ENCODE measurements around the gene EFHD2. TPM values are rescaled to one million over a fixed set of nuclear protein-coding genes. Genes with fewer than 3 reads are reported as not detected.
A peak's percentile ranks its signal among the peaks of the same experiment; 100 is the strongest.
"Not testable (repeated sequence)": the region's sequence is repeated elsewhere in the genome, so short reads cannot be mapped to it uniquely, and the experiment has no call there.

EFHD2 gene
- total RNA-seq, 1 experiment from 2014 or later: 69.7 TPM

DNA sequence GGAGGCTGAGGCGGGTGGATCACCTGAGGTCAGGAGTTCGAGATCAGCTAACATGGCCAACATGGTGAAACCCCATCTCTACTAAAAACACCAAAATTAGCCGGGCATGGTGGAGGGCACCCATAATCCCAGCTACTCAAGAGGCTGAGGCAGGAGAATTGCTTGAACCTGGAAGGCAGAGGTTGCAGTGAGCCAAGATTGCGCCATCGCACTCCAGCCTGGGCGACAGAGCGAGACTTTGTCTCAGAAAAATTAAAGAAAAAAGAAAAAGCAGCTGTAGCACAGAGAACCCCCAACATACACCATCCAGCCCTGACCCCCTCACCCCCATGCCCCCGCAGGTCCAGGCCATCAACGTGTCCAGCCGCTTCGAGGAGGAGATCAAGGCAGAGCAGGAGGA is 18.6 kb downstream of the EFHD2 start:
- DNase-seq (ENCODE audit: low read depth, low spot score); intact Hi-C loops (cut with micrococcal nuclease); H3K9me2 ChIP-seq (ENCODE audit: insufficient read depth); RAD21 ChIA-PET (ENCODE audit: low non-redundant PET in 1 of 2, low total read pairs in 2 of 2, uncharacterized antibody in 2 of 2, unreplicated experiment in 2 of 2); BruUV-seq (replicated peaks); H3K9me3 ChIP-seq (ENCODE audit: control insufficient read depth in 1 of 2, insufficient read depth in 1 of 2, low read depth in 1 of 2, low read length in 2 of 2); ATAC-seq; H3K4me2 ChIP-seq (ENCODE audit: low read length); H4K20me1 ChIP-seq (ENCODE audit: insufficient read depth); H3K27me3 ChIP-seq (ENCODE audit: insufficient read depth, low read length); H2AFZ ChIP-seq (ENCODE audit: low read depth, low read length, poor library complexity, severe bottlenecking); H3K36me3 ChIP-seq (ENCODE audit: control insufficient read depth in 1 of 2, insufficient read depth in 2 of 2, low read length in 2 of 2); POLR2A ChIA-PET; H3K27ac ChIP-seq (ENCODE audit: low read depth, low read length); H3K4me3 ChIP-seq (replicated peaks in 1 of 2; ENCODE audit: low read depth in 1 of 2, low read length in 2 of 2); H3K9ac ChIP-seq (ENCODE audit: low read length): not testable (repeated sequence)
- H3K4me1 ChIP-seq (ENCODE audit: control insufficient read depth in 1 of 2, insufficient read depth in 2 of 2, low read length in 2 of 2): peaks cover 7 to 72% of the 10 kb centered on the region in 2 experiments; a peak in 3 of 4 replicates
- CTCF ChIA-PET: interaction anchor here (1.3 kb wide), 1 partner anchor 104 kb away, joined by 3 read pairs; no protein-coding TSS in a partner anchor
- peaks cover 18% of the 10 kb centered on the region for H3K79me2 ChIP-seq (ENCODE audit: insufficient read depth, low read length)

GRCh38 chr1:15428815-15429435 is 19.2 kb downstream of the EFHD2 start:
- Histone ChIP-seq H3K27me3 (ENCODE audit: insufficient read depth, low read length) (no peaks in the 10 kb centered on the region), H3K36me3 (ENCODE audit: control insufficient read depth in 1 of 2, insufficient read depth in 2 of 2, low read length in 2 of 2) (peaks cover 0 to 5% of the 10 kb centered on the region in 2 experiments; a peak in 1 of 4 replicates), H3K9ac (ENCODE audit: low read length) (no peak overlapping the region), H3K4me1 (ENCODE audit: control insufficient read depth in 1 of 2, insufficient read depth in 2 of 2, low read length in 2 of 2) (peaks cover 7 to 69% of the 10 kb centered on the region in 2 experiments; a peak in 3 of 4 replicates), H3K79me2 (ENCODE audit: insufficient read depth, low read length) (peaks cover 11% of the 10 kb centered on the region), H3K4me3 (replicated peaks in 1 of 2; ENCODE audit: low read depth in 1 of 2, low read length in 2 of 2) (no peak overlapping the region), H3K4me2 (ENCODE audit: low read length) (no peak overlapping the region), H3K27ac (ENCODE audit: low read depth, low read length) (no peak overlapping the region), H3K9me2 (ENCODE audit: insufficient read depth) (no peaks in the 10 kb centered on the region), H4K20me1 (ENCODE audit: insufficient read depth) (peaks cover 5% of the 10 kb centered on the region; the same call in 1 of the 2 replicates), H2AFZ (ENCODE audit: low read depth, low read length, poor library complexity, severe bottlenecking) (no peak overlapping the region), H3K9me3 (ENCODE audit: control insufficient read depth in 1 of 2, insufficient read depth in 1 of 2, low read depth in 1 of 2, low read length in 2 of 2) (no peaks in the 10 kb centered on the region)
- ATAC-seq: no peak
- ChIA-PET CTCF (no interaction called here), RAD21 (ENCODE audit: low non-redundant PET in 1 of 2, low total read pairs in 2 of 2, uncharacterized antibody in 2 of 2, unreplicated experiment in 2 of 2) (no interaction called here), POLR2A (no interaction called here)
- intact Hi-C loops (cut with micrococcal nuclease): no loop called here
- DNase-seq (ENCODE audit: low read depth, low spot score): no peak
- TSS peak; percentile 19 for BruUV-seq (replicated peaks)
- TF ChIP-seq, protein P1, sequence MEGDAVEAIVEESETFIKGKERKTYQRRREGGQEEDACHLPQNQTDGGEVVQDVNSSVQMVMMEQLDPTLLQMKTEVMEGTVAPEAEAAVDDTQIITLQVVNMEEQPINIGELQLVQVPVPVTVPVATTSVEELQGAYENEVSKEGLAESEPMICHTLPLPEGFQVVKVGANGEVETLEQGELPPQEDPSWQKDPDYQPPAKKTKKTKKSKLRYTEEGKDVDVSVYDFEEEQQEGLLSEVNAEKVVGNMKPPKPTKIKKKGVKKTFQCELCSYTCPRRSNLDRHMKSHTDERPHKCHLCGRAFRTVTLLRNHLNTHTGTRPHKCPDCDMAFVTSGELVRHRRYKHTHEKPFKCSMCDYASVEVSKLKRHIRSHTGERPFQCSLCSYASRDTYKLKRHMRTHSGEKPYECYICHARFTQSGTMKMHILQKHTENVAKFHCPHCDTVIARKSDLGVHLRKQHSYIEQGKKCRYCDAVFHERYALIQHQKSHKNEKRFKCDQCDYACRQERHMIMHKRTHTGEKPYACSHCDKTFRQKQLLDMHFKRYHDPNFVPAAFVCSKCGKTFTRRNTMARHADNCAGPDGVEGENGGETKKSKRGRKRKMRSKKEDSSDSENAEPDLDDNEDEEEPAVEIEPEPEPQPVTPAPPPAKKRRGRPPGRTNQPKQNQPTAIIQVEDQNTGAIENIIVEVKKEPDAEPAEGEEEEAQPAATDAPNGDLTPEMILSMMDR (IDR thresholded peaks at IDR 0.05 in 2 of 3, conservative IDR thresholded peaks at IDR 0.05 in 1 of 3; ENCODE audit: borderline replicate concordance in 1 of 3, insufficient read depth in 1 of 3, low read depth in 2 of 3, low read length in 2 of 3): no peak

Data from HCT116 (cell line).